GM12878 (cell line): ENCODE measurements around the gene SPPL3.

Source experiments
- BHLHE40 ChIP-seq, 2 experiments: fragments of 450-650 bp in 1 of 2; IDR thresholded peaks; 2 replicates each; pipeline ENCODE4 v1.6.1; 2011 to 2017; ENCODE audit warnings: low read depth in 2 of 2, borderline replicate concordance in 1 of 2, improper control_type of control experiment in 1 of 2, low read length in 1 of 2, mild to moderate bottlenecking in 1 of 2
- CEBPB ChIP-seq, 2 experiments: fragments of 150-350 bp in 1 of 2; IDR thresholded peaks; 2 replicates each; pipeline ENCODE4 v1.6.1; 2012 to 2014; ENCODE audit warnings: low read depth in 2 of 2, low read length in 2 of 2, borderline replicate concordance in 1 of 2, inconsistent platforms in 1 of 2
- CTCF ChIP-seq, 3 experiments: IDR thresholded peaks in 2 of 3; conservative IDR thresholded peaks in 1 of 3; 2 replicates each; pipeline ENCODE4 v1.5.1; 2011; ENCODE audit warnings: low read depth in 3 of 3, low read length in 3 of 3, mild to moderate bottlenecking in 3 of 3, control low read depth in 2 of 3, moderate library complexity in 2 of 3, inconsistent platforms in 1 of 3, mixed read lengths in 1 of 3; ENCODE audit not compliant: control insufficient read depth in 2 of 3, insufficient read depth in 1 of 3; ENCODE audit errors: extremely low read depth in 1 of 3
- POLR2AphosphoS2 ChIP-seq: IDR thresholded peaks from 2 replicates; pipeline ENCODE4 v1.6.1; 2011; ENCODE audit warnings: low read depth, mild to moderate bottlenecking, low read length, improper control_type of control experiment, moderate library complexity
- SMARCA5 ChIP-seq: fragments of 450-650 bp; IDR thresholded peaks from 2 replicates; pipeline ENCODE4 v1.6.1; 2017; ENCODE audit warnings: mild to moderate bottlenecking
- TBL1XR1 ChIP-seq: IDR thresholded peaks from 2 replicates; pipeline ENCODE4 v1.6.1; 2012; ENCODE audit warnings: low read depth, low read length, improper control_type of control experiment

GRCh38 chr12:120872487-120872886 lies 31.7 kb downstream of the SPPL3 start:
- TF ChIP-seq SMARCA5 (no peak), CEBPB (IDR thresholded peaks at IDR 0.05; ENCODE audit: borderline replicate concordance in 1 of 2, low read depth in 2 of 2, low read length in 2 of 2) (no peak), CTCF (IDR thresholded peaks at IDR 0.05 in 2 of 3, conservative IDR thresholded peaks at IDR 0.05 in 1 of 3; ENCODE audit: control insufficient read depth in 2 of 3, extremely low read depth in 1 of 3, insufficient read depth in 1 of 3, low read depth in 3 of 3, low read length in 3 of 3) (no peak), POLR2AphosphoS2 (no peak), BHLHE40 (IDR thresholded peaks at IDR 0.05; ENCODE audit: borderline replicate concordance in 1 of 2, low read depth in 2 of 2, low read length in 1 of 2) (no peak), TBL1XR1 (no peak)
